GM12875 (cell line): Measurements from ENCODE around the gene RBL1.

Experiments used
- H3K4me3 ChIP-seq: one replicate; pipeline ENCODE4 v1.5.1; 2011; ENCODE audit warnings: low read depth, low read length, control low read depth
- CTCF ChIP-seq: IDR thresholded peaks from 2 replicates; pipeline ENCODE4 v1.5.1; 2011; ENCODE audit warnings: low read depth, mild to moderate bottlenecking, control low read depth, inconsistent platforms, low read length, moderate library complexity, borderline replicate concordance; ENCODE audit not compliant: insufficient read depth

Gene RBL1

GRCh38 chr20:37123441-37123840, 27.6 kb upstream of the RBL1 start:
- no peak overlapping the region for H3K4me3 ChIP-seq
- no peak for TF ChIP-seq CTCF

GRCh38 chr20:37120497-37120896, 24.7 kb upstream of the RBL1 start:
- no peak overlapping the region for H3K4me3 ChIP-seq
- TF ChIP-seq CTCF: no peak

- H3K4me3 ChIP-seq: no peak overlapping the region
- TF ChIP-seq CTCF: no peak
These were observed 23.7 kb upstream of the RBL1 start for GRCh38 chr20:37119356-37120036.

- no peak for TF ChIP-seq CTCF
- no peak overlapping the region for H3K4me3 ChIP-seq
These were observed 18.2 kb upstream of the RBL1 start for GRCh38 chr20:37114012-37114411.

- TF ChIP-seq CTCF: no peak
- no peak overlapping the region for H3K4me3 ChIP-seq
These were observed 16.2 kb upstream of the RBL1 start for GRCh38 chr20:37111926-37112455.

- TF ChIP-seq CTCF: no peak
- no peak overlapping the region for H3K4me3 ChIP-seq
These were observed 12.9 kb upstream of the RBL1 start for GRCh38 chr20:37108676-37109075.

GRCh38 chr20:37102571-37102970, 6.8 kb upstream of the RBL1 start:
- TF ChIP-seq CTCF: no peak

More at GRCh38 chr20:37102571-37102970, 6.8 kb upstream of the RBL1 start:
- no peak overlapping the region for H3K4me3 ChIP-seq
